ENCODE data around the gene FHOD3.

DNA sequence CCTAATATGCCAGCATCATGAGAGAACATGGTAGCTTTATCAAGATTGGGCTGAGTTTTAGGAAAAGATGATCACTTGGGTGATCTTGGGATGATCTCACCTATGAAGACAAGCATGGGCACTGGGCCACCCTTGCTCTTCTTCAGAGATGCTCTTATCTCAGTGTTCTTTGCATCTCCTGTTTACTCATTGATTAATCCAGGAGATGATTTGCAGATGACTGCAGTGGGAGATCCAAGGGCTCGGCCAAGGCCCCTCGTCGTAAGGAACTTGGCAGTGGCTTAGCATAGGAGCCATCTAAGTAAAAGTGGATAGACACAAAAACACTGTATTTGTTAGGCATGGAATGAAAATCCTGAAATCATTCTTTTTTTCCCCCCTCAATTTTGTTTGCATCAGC is 228.4 kb downstream of the FHOD3 start:
- TF ChIP-seq CTCF (conservative IDR thresholded peaks at IDR 0.05; ENCODE audit: low read depth, low read length) (no peak), RCOR1 (IDR thresholded peaks at IDR 0.05; ENCODE audit: insufficient replicate concordance, low read length) (no peak), FOS (IDR thresholded peaks at IDR 0.05; ENCODE audit: low read depth, low read length) (no peak), RAD21 (IDR thresholded peaks at IDR 0.05; ENCODE audit: low read length) (no peak), POLR2A (IDR thresholded peaks at IDR 0.05; ENCODE audit: low read depth, low read length) (no peak), MAZ (IDR thresholded peaks at IDR 0.05; ENCODE audit: borderline replicate concordance, low read depth, low read length) (no peak), CEBPB (IDR thresholded peaks at IDR 0.05; ENCODE audit: low read depth, low read length) (no peak), RFX5 (IDR thresholded peaks at IDR 0.05; ENCODE audit: low read depth, low read length) (no peak), MAFK (IDR thresholded peaks at IDR 0.05; ENCODE audit: low read depth, low read length) (peak; percentile 47; the same call in 1 of the 2 replicates), CHD1 (IDR thresholded peaks at IDR 0.05; ENCODE audit: low read depth, low read length) (no peak)
- TF ChIP-seq, protein P1, sequence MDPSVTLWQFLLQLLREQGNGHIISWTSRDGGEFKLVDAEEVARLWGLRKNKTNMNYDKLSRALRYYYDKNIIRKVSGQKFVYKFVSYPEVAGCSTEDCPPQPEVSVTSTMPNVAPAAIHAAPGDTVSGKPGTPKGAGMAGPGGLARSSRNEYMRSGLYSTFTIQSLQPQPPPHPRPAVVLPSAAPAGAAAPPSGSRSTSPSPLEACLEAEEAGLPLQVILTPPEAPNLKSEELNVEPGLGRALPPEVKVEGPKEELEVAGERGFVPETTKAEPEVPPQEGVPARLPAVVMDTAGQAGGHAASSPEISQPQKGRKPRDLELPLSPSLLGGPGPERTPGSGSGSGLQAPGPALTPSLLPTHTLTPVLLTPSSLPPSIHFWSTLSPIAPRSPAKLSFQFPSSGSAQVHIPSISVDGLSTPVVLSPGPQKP (IDR thresholded peaks at IDR 0.05; ENCODE audit: borderline replicate concordance, low read depth, low read length) = no peak

All from IMR-90 (cell line).